Sigmoid colon (tissue), 7 donors: ENCODE measurements around the gene TSPAN18. TPM values are rescaled to one million over a fixed set of nuclear protein-coding genes. Genes with fewer than 3 reads are reported as not detected.

Experiments
- DNase-seq: peaks from one replicate; pipeline ENCODE4 v3.0.0-alpha.2; 2019
- H3K27ac ChIP-seq, 4 donors: fragments of 200-600 bp; sonication (generic); one replicate each; pipeline ENCODE4 v1.5.1; 2016 to 2019; ENCODE audit warnings: mild to moderate bottlenecking in 1 of 4
- H3K27me3 ChIP-seq, 3 donors: fragments of 200-600 bp; sonication (generic); one replicate each; pipeline ENCODE4 v1.5.1; 2019; ENCODE audit warnings: mild to moderate bottlenecking in 1 of 3
- H3K36me3 ChIP-seq, 4 donors: fragments of 200-600 bp; sonication (generic); one replicate each; pipeline ENCODE4 v1.5.1; 2016 to 2019
- H3K4me1 ChIP-seq, 4 donors: fragments of 200-600 bp; sonication (generic); one replicate each; pipeline ENCODE4 v1.5.1; 2017 to 2019
- H3K4me3 ChIP-seq, 4 donors: fragments of 200-600 bp; sonication (generic); one replicate each; pipeline ENCODE4 v1.5.1; 2017 to 2019; ENCODE audit warnings: mild to moderate bottlenecking in 2 of 4, moderate library complexity in 1 of 4
- H3K9me3 ChIP-seq, 4 donors: fragments of 200-600 bp in 3 of 4; sonication (generic) in 3 of 4; one replicate each; pipeline versions ENCODE4 v1.5.1 to v1.6.1; 2013 to 2019
- EP300 ChIP-seq, 4 donors: sonication (generic); formaldehyde crosslinking; IDR thresholded peaks; one replicate each; pipeline ENCODE4 v1.6.1; 2017; ENCODE audit warnings: antibody characterized with exemption in 4 of 4
- POLR2A ChIP-seq, 2 donors: fragments of 450-650 bp; IDR thresholded peaks; one replicate each; pipeline ENCODE4 v1.6.1; 2016; ENCODE audit warnings: antibody characterized with exemption in 2 of 2, mild to moderate bottlenecking in 2 of 2, moderate library complexity in 2 of 2
- POLR2AphosphoS5 ChIP-seq, 4 donors: sonication (generic); formaldehyde crosslinking; IDR thresholded peaks; one replicate each; pipeline ENCODE4 v1.6.1; 2017; ENCODE audit warnings: antibody characterized with exemption in 4 of 4
- WGBS, 2 donors: extraction: QIAGEN DNeasy Blood & Tissue Kit; methylation state at CpG; one replicate each; pipeline ENCODE4 v1.1.7; 2013; 5-methylcytosine and 5-hydroxymethylcytosine counted together
- intact Hi-C: fragments of 100-400 bp; cut with DNase I; formaldehyde crosslinking; loops from one replicate; pipeline ENCODE4 v1.15.1; 2023
- polyA plus RNA-seq, 3 donors: library from polyadenylated mRNA; stranded (reverse); fragments of 200-250 nt; gene quantifications; one replicate each; pipeline ENCODE4 v1.2.3, GENCODE V29; 2013
- total RNA-seq, 4 donors: library from RNA; depleted of rRNA; stranded (reverse); fragments of >200 nt; gene quantifications; one replicate each; pipeline ENCODE4 v1.1.0, GENCODE V29; 2016
- TF ChIP-seq, protein P1 (sequence below), 4 experiments: fragments of 450-650 bp in 3 of 4; fragments of 200-600 bp in 1 of 4; IDR thresholded peaks; one replicate each; pipeline ENCODE4 v1.5.1; 2016 to 2019; ENCODE audit warnings: antibody characterized with exemption in 4 of 4, mild to moderate bottlenecking in 3 of 4, moderate library complexity in 2 of 4
- donor health status: healthy with polysubstance abuse.
- donor health status: Bipolar disorder and iron deficiency.
- donor health status: healthy.

The TSPAN18 gene
- total and polyA plus RNA-seq, 7 donors = 0.23 to 75.3 (median 13.8) TPM

DNA sequence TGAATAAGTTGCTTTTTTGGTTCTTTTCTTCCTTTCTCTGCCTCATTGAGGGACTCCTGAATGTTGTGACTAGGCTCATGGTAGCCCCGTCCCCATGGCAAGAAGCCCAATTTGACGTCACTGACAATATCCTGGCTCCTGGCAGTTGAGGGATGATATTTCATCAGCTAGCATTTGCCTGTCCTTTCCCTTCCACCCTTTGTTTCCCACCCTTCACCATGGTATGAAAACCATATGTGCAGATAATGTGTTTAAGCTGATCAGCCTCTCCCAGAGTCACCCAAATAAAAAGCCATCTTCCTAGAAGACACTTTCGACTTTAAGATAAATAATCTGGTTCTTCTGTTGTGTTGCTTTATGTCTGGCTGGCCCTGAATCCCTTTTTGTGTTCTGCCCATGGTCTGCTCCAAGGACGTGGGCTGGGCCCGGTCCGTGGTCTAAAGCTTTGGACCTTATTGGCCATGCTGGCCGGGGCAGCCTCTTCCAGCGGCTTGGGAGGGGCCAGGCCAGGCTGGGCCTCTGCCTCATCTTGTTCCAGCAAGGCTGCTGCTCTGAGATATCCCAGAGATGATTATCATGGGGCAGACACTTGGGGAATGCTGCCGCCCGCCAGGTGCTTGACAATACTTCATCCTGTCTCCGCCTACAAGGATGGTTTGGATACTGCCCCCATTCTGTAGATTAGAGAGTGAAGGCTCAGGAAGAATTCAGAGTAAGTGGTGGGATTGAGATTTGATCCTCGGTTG lies 5.1 kb downstream of the TSPAN18 start:
- Histone ChIP-seq H3K9me3 (no peaks in the 10 kb centered on the region), H3K27me3 (no peaks in the 10 kb centered on the region), H3K27ac (peak overlapping the region; percentile 62 to 90 (median 88)), H3K36me3 (no peaks in the 10 kb centered on the region), H3K4me1 (peaks cover 4 to 87% (median 71%) of the 10 kb centered on the region in 4 donors), H3K4me3 (no peak overlapping the region)
- DNase-seq = peak; percentile 78
- TF ChIP-seq POLR2A (IDR thresholded peaks at IDR 0.05) = no peak
- peak in 3 of 4 donors; percentile 58 to 72 (median 71) for TF ChIP-seq POLR2AphosphoS5 (IDR thresholded peaks at IDR 0.05)
- intact Hi-C loops = no loop called here
- 69 to 71% methylated on average over 12 of the region's 12 CpGs for WGBS, 2 donors

DNA sequence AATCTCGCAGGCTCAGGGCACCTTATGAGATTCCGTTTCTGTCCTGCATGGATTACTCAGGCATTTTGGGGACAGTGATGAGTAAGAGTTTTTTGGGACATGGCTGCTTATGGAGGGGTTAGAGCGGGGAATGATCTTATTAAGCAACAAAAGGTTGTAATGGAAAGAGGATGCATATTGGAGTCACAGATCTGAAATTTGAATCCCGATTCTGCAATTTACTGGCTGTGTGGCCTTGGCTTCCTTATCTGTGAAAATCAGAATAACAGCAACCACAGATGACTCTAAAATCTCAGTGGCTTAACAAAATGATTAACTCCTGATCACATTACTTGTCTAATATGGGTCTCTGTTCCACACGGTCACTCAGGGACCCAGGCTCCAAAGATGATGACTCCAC lies 5.8 kb downstream of the TSPAN18 start:
- TF ChIP-seq POLR2AphosphoS5 (IDR thresholded peaks at IDR 0.05) (no peak), POLR2A (IDR thresholded peaks at IDR 0.05) (no peak), EP300 (IDR thresholded peaks at IDR 0.05) (no peak)
- TF ChIP-seq, protein P1, sequence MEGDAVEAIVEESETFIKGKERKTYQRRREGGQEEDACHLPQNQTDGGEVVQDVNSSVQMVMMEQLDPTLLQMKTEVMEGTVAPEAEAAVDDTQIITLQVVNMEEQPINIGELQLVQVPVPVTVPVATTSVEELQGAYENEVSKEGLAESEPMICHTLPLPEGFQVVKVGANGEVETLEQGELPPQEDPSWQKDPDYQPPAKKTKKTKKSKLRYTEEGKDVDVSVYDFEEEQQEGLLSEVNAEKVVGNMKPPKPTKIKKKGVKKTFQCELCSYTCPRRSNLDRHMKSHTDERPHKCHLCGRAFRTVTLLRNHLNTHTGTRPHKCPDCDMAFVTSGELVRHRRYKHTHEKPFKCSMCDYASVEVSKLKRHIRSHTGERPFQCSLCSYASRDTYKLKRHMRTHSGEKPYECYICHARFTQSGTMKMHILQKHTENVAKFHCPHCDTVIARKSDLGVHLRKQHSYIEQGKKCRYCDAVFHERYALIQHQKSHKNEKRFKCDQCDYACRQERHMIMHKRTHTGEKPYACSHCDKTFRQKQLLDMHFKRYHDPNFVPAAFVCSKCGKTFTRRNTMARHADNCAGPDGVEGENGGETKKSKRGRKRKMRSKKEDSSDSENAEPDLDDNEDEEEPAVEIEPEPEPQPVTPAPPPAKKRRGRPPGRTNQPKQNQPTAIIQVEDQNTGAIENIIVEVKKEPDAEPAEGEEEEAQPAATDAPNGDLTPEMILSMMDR (IDR thresholded peaks at IDR 0.05) = no peak
- no peaks in the 10 kb centered on the region for H3K9me3 ChIP-seq
- no peak for DNase-seq
- 92% methylated on average over 5 of the region's 5 CpGs for WGBS, 2 donors
- H3K27me3 ChIP-seq = no peaks in the 10 kb centered on the region
- H3K27ac ChIP-seq = peak overlapping the region; percentile 62 to 90 (median 88)
- H3K4me3 ChIP-seq = no peak overlapping the region
- intact Hi-C loops = no loop called here
- no peaks in the 10 kb centered on the region for H3K36me3 ChIP-seq
- H3K4me1 ChIP-seq = peaks cover 0 to 82% (median 74%) of the 10 kb centered on the region in 4 donors

DNA sequence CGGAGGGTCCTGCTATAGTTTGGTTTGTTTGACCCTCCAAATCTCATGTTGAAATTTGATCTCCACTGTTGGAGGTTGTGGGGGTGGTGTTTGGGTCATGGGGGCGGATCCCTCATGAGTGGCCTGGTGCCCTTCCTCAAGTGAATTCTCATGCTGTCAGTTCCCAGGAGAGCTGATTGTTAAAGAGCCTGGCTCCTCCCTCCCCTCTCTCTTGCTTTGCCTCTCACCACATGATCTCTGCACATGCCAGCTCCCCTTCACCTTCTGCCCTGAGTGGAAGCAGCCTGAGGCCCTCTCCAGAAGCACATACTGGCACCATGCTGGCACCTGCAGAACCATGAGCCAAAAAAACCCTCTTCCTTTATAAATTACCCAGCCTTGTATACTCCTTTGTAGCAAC lies 7.1 kb downstream of the TSPAN18 start:
- H3K4me1 ChIP-seq = peaks cover 0 to 78% (median 66%) of the 10 kb centered on the region in 4 donors
- H3K27ac ChIP-seq = peak overlapping the region; percentile 69 to 90 (median 79)
- H3K36me3 ChIP-seq = no peaks in the 10 kb centered on the region
- H3K27me3 ChIP-seq = no peaks in the 10 kb centered on the region
- H3K4me3 ChIP-seq = no peak overlapping the region
- intact Hi-C loops = no loop called here
- TF ChIP-seq POLR2A (IDR thresholded peaks at IDR 0.05) (no peak), POLR2AphosphoS5 (IDR thresholded peaks at IDR 0.05) (no peak), EP300 (IDR thresholded peaks at IDR 0.05) (no peak)
- TF ChIP-seq, protein P1 (IDR thresholded peaks at IDR 0.05) = no peak
- 93 to 94% methylated on average over 2 of the region's 2 CpGs for WGBS, 2 donors
- no peaks in the 10 kb centered on the region for H3K9me3 ChIP-seq
- DNase-seq = no peak

DNA sequence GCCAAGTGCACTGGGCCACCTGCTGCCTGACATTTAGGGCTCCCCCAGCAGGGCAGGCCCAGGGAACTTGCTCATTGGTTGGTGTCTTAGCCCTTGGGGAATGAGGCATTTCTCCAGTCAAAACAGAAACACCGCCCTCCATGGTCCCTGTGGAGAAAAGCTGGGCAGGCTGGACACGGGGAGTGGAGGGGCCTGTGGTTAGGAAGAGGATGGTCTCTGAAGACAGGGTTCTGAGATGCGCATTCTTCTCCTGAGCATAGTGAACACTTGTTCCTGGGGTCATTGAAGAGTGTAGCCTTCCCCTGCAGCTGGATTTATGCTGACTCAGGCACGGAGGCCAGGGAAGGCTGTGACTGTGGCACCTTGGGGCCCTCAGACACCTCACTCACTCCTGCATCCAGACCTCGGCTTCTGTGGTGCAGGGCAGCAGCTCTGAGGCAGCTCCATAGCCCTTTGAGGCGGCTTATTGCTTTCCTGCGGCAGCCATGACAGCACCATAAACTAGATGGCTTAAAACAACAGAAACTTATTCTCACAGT lies 8.2 kb downstream of the TSPAN18 start:
- H3K4me1 ChIP-seq = peaks cover 0 to 75% (median 56%) of the 10 kb centered on the region in 4 donors
- TF ChIP-seq EP300 (IDR thresholded peaks at IDR 0.05) = no peak
- TF ChIP-seq POLR2AphosphoS5 (IDR thresholded peaks at IDR 0.05) = peak in 1 of 4 donors; percentile 9
- TF ChIP-seq POLR2A (IDR thresholded peaks at IDR 0.05) = no peak
- TF ChIP-seq, protein P1 (IDR thresholded peaks at IDR 0.05) = no peak

DNA sequence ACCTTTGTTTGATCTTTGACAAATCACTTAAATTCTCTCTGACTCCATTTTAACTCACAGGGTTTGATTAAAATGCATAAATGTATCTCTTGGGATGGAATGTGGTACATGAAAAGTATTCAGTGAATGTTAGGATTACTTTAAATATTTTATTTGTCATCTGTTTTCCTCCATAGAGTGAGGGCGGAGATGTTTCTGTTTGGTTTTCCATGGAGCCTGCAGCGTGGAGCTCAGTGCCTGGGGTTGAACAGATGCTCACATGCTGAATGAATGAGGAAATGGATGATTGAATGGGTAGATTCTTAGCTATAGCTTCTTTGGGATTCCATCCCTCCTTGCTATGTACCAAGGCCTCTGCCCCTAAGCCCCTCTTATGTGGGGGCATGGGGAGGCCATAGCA lies 10.0 kb downstream of the TSPAN18 start:
- Histone ChIP-seq H3K36me3 (no peaks in the 10 kb centered on the region), H3K9me3 (no peaks in the 10 kb centered on the region), H3K27ac (peak overlapping the region in 3 of 4 donors; percentile 18 to 88 (median 69)), H3K4me1 (peaks cover 0 to 78% (median 51%) of the 10 kb centered on the region in 4 donors), H3K4me3 (no peak overlapping the region), H3K27me3 (no peaks in the 10 kb centered on the region)
- WGBS, 2 donors = 74 to 83% methylated on average over 2 of the region's 2 CpGs
- intact Hi-C loops = no loop called here
- TF ChIP-seq POLR2A (IDR thresholded peaks at IDR 0.05) (no peak), POLR2AphosphoS5 (IDR thresholded peaks at IDR 0.05) (no peak)
- TF ChIP-seq, protein P1 (IDR thresholded peaks at IDR 0.05) = no peak
- DNase-seq = no peak

More for the DNA sequence above, 8.2 kb downstream of the TSPAN18 start:
- H3K9me3 ChIP-seq = no peaks in the 10 kb centered on the region
- no peak overlapping the region for H3K4me3 ChIP-seq
- intact Hi-C loops = no loop called here
- 70 to 77% methylated on average over 7 of the region's 7 CpGs for WGBS, 2 donors
- peak overlapping the region; percentile 69 to 90 (median 79) for H3K27ac ChIP-seq
- no peak for DNase-seq
- H3K27me3 ChIP-seq = no peaks in the 10 kb centered on the region
- H3K36me3 ChIP-seq = no peaks in the 10 kb centered on the region
